ENCODE results near the gene PCP4.

- TF ChIP-seq CTCF (conservative IDR thresholded peaks at IDR 0.05; ENCODE audit: low read length) (no peak), EZH2phosphoT487 (IDR thresholded peaks at IDR 0.05; ENCODE audit: borderline replicate concordance, low read depth, low read length) (no peak)
These were observed 46.6 kb downstream of the PCP4 start for GRCh38 chr21:39913706-39914305.

Data from OCI-LY7 (cell line).